ENCODE results near the gene GOLT1A.
"Not testable (repeated sequence)": the region's sequence is repeated elsewhere in the genome, so short reads cannot be mapped to it uniquely, and the experiment has no call there.

Gene GOLT1A

GRCh38 chr1:204241914-204242313 lies 28.1 kb upstream of the GOLT1A start:
- Histone ChIP-seq H3K79me2 (ENCODE audit: control insufficient read depth, insufficient read depth, low read length) (no peaks in the 10 kb centered on the region), H2AK5ac (ENCODE audit: low read length) (no peak overlapping the region), H3K23ac (ENCODE audit: low read length) (no peak overlapping the region), H3K9ac (ENCODE audit: low read length) (no peak overlapping the region), H3K4me3 (ENCODE audit: low read length) (no peak overlapping the region), H3K4me2 (ENCODE audit: low read length) (no peak overlapping the region), H3K79me1 (ENCODE audit: low read length) (no peaks in the 10 kb centered on the region), H3K56ac (ENCODE audit: low read length) (no peak overlapping the region), H3K27me3 (ENCODE audit: insufficient read depth, low read length, poor library complexity) (no peaks in the 10 kb centered on the region), H3K4ac (ENCODE audit: low read depth, low read length) (no peak overlapping the region), H3K18ac (ENCODE audit: low read length) (no peak overlapping the region), H2BK15ac (replicated peaks; ENCODE audit: low read depth) (no peak overlapping the region), H3K4me1 (ENCODE audit: control insufficient read depth, low read depth, low read length) (no peaks in the 10 kb centered on the region), H2BK5ac (ENCODE audit: low read length) (no peak overlapping the region), H4K8ac (ENCODE audit: low read depth, low read length) (no peak overlapping the region), H3K27ac (ENCODE audit: low read depth, low read length) (no peak overlapping the region), H4K5ac (ENCODE audit: low read length) (no peak overlapping the region), H3K36me3 (ENCODE audit: control insufficient read depth, insufficient read depth, low read length) (no peaks in the 10 kb centered on the region), H2BK120ac (ENCODE audit: low read depth, low read length) (no peak overlapping the region)
- no CpG with 5 or more reads among the region's 5 CpGs for WGBS (ENCODE audit: extremely low coverage, insufficient coverage, low lambda C conversion rate)
- no peak for DNase-seq

- Histone ChIP-seq H3K79me2 (ENCODE audit: control insufficient read depth, insufficient read depth, low read length) (no peaks in the 10 kb centered on the region), H3K4me2 (ENCODE audit: low read length) (no peak overlapping the region), H3K79me1 (ENCODE audit: low read length) (no peaks in the 10 kb centered on the region), H2BK15ac (replicated peaks; ENCODE audit: low read depth) (no peak overlapping the region), H4K8ac (ENCODE audit: low read depth, low read length) (no peak overlapping the region), H2BK5ac (ENCODE audit: low read length) (no peak overlapping the region), H3K27ac (ENCODE audit: low read depth, low read length) (no peak overlapping the region), H3K23ac (ENCODE audit: low read length) (no peak overlapping the region), H3K4me1 (ENCODE audit: control insufficient read depth, low read depth, low read length) (no peaks in the 10 kb centered on the region), H3K4ac (ENCODE audit: low read depth, low read length) (no peak overlapping the region), H3K18ac (ENCODE audit: low read length) (no peak overlapping the region), H3K36me3 (ENCODE audit: control insufficient read depth, insufficient read depth, low read length) (no peaks in the 10 kb centered on the region), H3K9ac (ENCODE audit: low read length) (no peak overlapping the region), H3K56ac (ENCODE audit: low read length) (no peak overlapping the region), H2BK120ac (ENCODE audit: low read depth, low read length) (no peak overlapping the region), H4K5ac (ENCODE audit: low read length) (no peak overlapping the region), H2AK5ac (ENCODE audit: low read length) (no peak overlapping the region), H3K27me3 (ENCODE audit: insufficient read depth, low read length, poor library complexity) (no peaks in the 10 kb centered on the region), H3K4me3 (ENCODE audit: low read length) (no peak overlapping the region)
- DNase-seq: peak; percentile 51
- no CpG with 5 or more reads among the region's 2 CpGs for WGBS (ENCODE audit: extremely low coverage, insufficient coverage, low lambda C conversion rate)
Measured at GRCh38 chr1:204241050-204241449, 27.3 kb upstream of the GOLT1A start.

DNA sequence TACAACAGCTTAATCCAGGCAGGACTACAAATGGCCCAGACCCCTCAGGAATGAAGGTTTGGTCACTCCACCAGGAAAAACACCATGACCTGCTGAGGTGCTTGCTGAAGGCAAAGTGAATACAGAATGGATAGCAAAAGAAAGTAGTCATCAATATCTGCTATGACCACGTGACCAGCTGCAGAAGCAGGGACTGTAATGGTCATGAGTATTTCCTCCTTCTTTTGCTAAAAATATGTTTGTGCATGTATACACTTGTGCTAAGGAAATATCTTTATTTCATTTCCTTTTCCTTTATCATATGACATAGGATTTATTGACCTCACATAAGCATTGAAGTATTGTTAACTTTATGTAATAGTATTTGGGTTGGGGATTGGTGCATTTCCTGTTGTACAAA lies 26.4 kb upstream of the GOLT1A start:
- H3K18ac ChIP-seq (ENCODE audit: low read length): no peak overlapping the region
- no peak overlapping the region for H3K27ac ChIP-seq (ENCODE audit: low read depth, low read length)
- H4K5ac ChIP-seq (ENCODE audit: low read length): no peak overlapping the region
- no peak overlapping the region for H3K4me2 ChIP-seq (ENCODE audit: low read length)
- H2AK5ac ChIP-seq (ENCODE audit: low read length): no peak overlapping the region
- H3K27me3 ChIP-seq (ENCODE audit: insufficient read depth, low read length, poor library complexity): no peaks in the 10 kb centered on the region
- no peak overlapping the region for H3K56ac ChIP-seq (ENCODE audit: low read length)
- H3K23ac ChIP-seq (ENCODE audit: low read length): no peak overlapping the region
- WGBS (ENCODE audit: extremely low coverage, insufficient coverage, low lambda C conversion rate): no CpG with 5 or more reads among the region's 1 CpG
- DNase-seq: no peak
- no peak overlapping the region for H2BK120ac ChIP-seq (ENCODE audit: low read depth, low read length)
- H3K79me2 ChIP-seq (ENCODE audit: control insufficient read depth, insufficient read depth, low read length): no peaks in the 10 kb centered on the region
- H2BK5ac ChIP-seq (ENCODE audit: low read length): no peak overlapping the region
- no peak overlapping the region for H2BK15ac ChIP-seq (replicated peaks; ENCODE audit: low read depth)
- no peaks in the 10 kb centered on the region for H3K36me3 ChIP-seq (ENCODE audit: control insufficient read depth, insufficient read depth, low read length)
- H3K4me1 ChIP-seq (ENCODE audit: control insufficient read depth, low read depth, low read length): no peaks in the 10 kb centered on the region
- no peak overlapping the region for H4K8ac ChIP-seq (ENCODE audit: low read depth, low read length)
- H3K9ac ChIP-seq (ENCODE audit: low read length): no peak overlapping the region
- no peaks in the 10 kb centered on the region for H3K79me1 ChIP-seq (ENCODE audit: low read length)
- H3K4ac ChIP-seq (ENCODE audit: low read depth, low read length): no peak overlapping the region
- no peak overlapping the region for H3K4me3 ChIP-seq (ENCODE audit: low read length)

DNA sequence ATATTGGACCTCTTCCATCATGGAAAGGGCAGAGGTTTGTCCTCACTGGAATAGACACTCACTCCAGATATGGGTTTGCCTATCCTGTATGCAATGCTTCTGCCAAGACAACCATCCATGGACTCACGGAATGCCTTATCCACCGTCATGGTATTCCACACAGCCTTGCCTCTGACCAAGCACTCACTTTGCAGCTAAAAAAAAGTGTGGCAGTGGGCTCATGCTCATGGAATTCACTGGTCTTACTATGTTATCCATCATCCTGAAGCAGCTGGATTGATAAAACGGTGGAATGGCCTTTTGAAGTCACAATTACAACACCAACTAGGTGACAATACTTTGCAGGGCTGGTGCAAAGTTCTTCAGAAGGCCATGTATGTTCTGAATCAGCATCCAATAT lies 25.6 kb upstream of the GOLT1A start:
- H3K79me1 ChIP-seq (ENCODE audit: low read length); H2AK5ac ChIP-seq (ENCODE audit: low read length); H3K4me3 ChIP-seq (ENCODE audit: low read length); H2BK15ac ChIP-seq (replicated peaks; ENCODE audit: low read depth); H3K23ac ChIP-seq (ENCODE audit: low read length); H3K4me2 ChIP-seq (ENCODE audit: low read length); H2BK5ac ChIP-seq (ENCODE audit: low read length); H3K56ac ChIP-seq (ENCODE audit: low read length); H3K4ac ChIP-seq (ENCODE audit: low read depth, low read length); H3K18ac ChIP-seq (ENCODE audit: low read length); H4K5ac ChIP-seq (ENCODE audit: low read length); H3K79me2 ChIP-seq (ENCODE audit: control insufficient read depth, insufficient read depth, low read length); H2BK120ac ChIP-seq (ENCODE audit: low read depth, low read length); H3K36me3 ChIP-seq (ENCODE audit: control insufficient read depth, insufficient read depth, low read length); H3K27me3 ChIP-seq (ENCODE audit: insufficient read depth, low read length, poor library complexity); H4K8ac ChIP-seq (ENCODE audit: low read depth, low read length); H3K9ac ChIP-seq (ENCODE audit: low read length); H3K27ac ChIP-seq (ENCODE audit: low read depth, low read length); H3K4me1 ChIP-seq (ENCODE audit: control insufficient read depth, low read depth, low read length); DNase-seq: not testable (repeated sequence)
- WGBS (ENCODE audit: extremely low coverage, insufficient coverage, low lambda C conversion rate): no CpG with 5 or more reads among the region's 3 CpGs

DNA sequence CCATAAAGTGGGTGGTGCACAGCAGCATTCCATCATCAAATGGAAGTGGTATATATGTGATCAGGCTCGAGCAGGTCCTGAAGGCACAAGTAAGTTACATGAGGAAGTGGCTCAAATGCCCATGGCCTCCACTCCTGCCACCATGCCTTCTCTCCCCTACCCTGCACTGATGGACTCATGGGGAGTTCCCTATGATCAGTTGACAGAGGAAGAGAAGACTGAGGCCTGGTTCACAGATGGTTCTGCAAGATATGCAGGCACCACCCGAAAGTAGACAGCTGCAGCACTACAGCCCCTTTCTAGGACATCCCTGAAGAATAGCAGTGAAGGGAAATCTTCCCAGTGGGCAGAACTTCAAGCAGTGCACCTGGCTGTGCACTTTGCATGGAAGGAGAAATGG lies 24.7 kb upstream of the GOLT1A start:
- not testable (repeated sequence) for H2BK15ac ChIP-seq (replicated peaks; ENCODE audit: low read depth); H3K27ac ChIP-seq (ENCODE audit: low read depth, low read length); H3K36me3 ChIP-seq (ENCODE audit: control insufficient read depth, insufficient read depth, low read length); H3K23ac ChIP-seq (ENCODE audit: low read length); H3K27me3 ChIP-seq (ENCODE audit: insufficient read depth, low read length, poor library complexity); H2BK120ac ChIP-seq (ENCODE audit: low read depth, low read length); H3K56ac ChIP-seq (ENCODE audit: low read length); H3K4me1 ChIP-seq (ENCODE audit: control insufficient read depth, low read depth, low read length); H4K5ac ChIP-seq (ENCODE audit: low read length); H3K18ac ChIP-seq (ENCODE audit: low read length); H2BK5ac ChIP-seq (ENCODE audit: low read length); H4K8ac ChIP-seq (ENCODE audit: low read depth, low read length); H3K9ac ChIP-seq (ENCODE audit: low read length); H3K79me2 ChIP-seq (ENCODE audit: control insufficient read depth, insufficient read depth, low read length); H3K79me1 ChIP-seq (ENCODE audit: low read length); H2AK5ac ChIP-seq (ENCODE audit: low read length); H3K4ac ChIP-seq (ENCODE audit: low read depth, low read length); H3K4me2 ChIP-seq (ENCODE audit: low read length); DNase-seq; H3K4me3 ChIP-seq (ENCODE audit: low read length)
- WGBS (ENCODE audit: extremely low coverage, insufficient coverage, low lambda C conversion rate): no CpG with 5 or more reads among the region's 2 CpGs

GRCh38 chr1:204237515-204237914 lies 23.7 kb upstream of the GOLT1A start:
- WGBS (ENCODE audit: extremely low coverage, insufficient coverage, low lambda C conversion rate): no CpG with 5 or more reads among the region's 1 CpG
- not testable (repeated sequence) for H2BK120ac ChIP-seq (ENCODE audit: low read depth, low read length); H3K79me2 ChIP-seq (ENCODE audit: control insufficient read depth, insufficient read depth, low read length); H3K56ac ChIP-seq (ENCODE audit: low read length); H4K5ac ChIP-seq (ENCODE audit: low read length); H2BK5ac ChIP-seq (ENCODE audit: low read length); H3K4me1 ChIP-seq (ENCODE audit: control insufficient read depth, low read depth, low read length); H3K9ac ChIP-seq (ENCODE audit: low read length); H3K23ac ChIP-seq (ENCODE audit: low read length); H4K8ac ChIP-seq (ENCODE audit: low read depth, low read length); H3K27ac ChIP-seq (ENCODE audit: low read depth, low read length); H3K36me3 ChIP-seq (ENCODE audit: control insufficient read depth, insufficient read depth, low read length); H2AK5ac ChIP-seq (ENCODE audit: low read length); DNase-seq; H2BK15ac ChIP-seq (replicated peaks; ENCODE audit: low read depth); H3K4ac ChIP-seq (ENCODE audit: low read depth, low read length); H3K18ac ChIP-seq (ENCODE audit: low read length); H3K4me2 ChIP-seq (ENCODE audit: low read length); H3K79me1 ChIP-seq (ENCODE audit: low read length); H3K4me3 ChIP-seq (ENCODE audit: low read length); H3K27me3 ChIP-seq (ENCODE audit: insufficient read depth, low read length, poor library complexity)
